SKM-1 treated with dmso at 0.1 percent for 144 hours (cell line): ENCODE measurements around the gene HES2.
"Not testable (repeated sequence)": the region's sequence is repeated elsewhere in the genome, so short reads cannot be mapped to it uniquely, and the experiment has no call there.

Experiments
- DNase-seq: peaks from one replicate; lab custom pipeline; 2025; ENCODE audit not compliant: unreplicated experiment; lab: John Stamatoyannopoulos, UW

The HES2 gene

GRCh38 chr1:6419804-6420453, at the start of gene HES2:
Gene HES2, minus strand, starts transcription at chr1:6419919. Its CDS starts 99 bp downstream, at chr1:6419820.
- no peak for DNase-seq

- DNase-seq = no peak
Measured at GRCh38 chr1:6468729-6469461, 49.2 kb upstream of the HES2 start.

- DNase-seq = no peak
Measured at GRCh38 chr1:6467744-6468688, 48.3 kb upstream of the HES2 start.

GRCh38 chr1:6467224-6467623, 47.5 kb upstream of the HES2 start:
- no peak for DNase-seq

- no peak for DNase-seq
Measured at GRCh38 chr1:6466751-6467150, 47.0 kb upstream of the HES2 start.

GRCh38 chr1:6466023-6466422, 46.3 kb upstream of the HES2 start, which contains the start of gene TNFRSF25:
Gene TNFRSF25, minus strand, starts transcription at chr1:6466173. Its CDS starts 66 bp downstream, at chr1:6466107.
- DNase-seq = no peak

GRCh38 chr1:6465461-6466005, 45.8 kb upstream of the HES2 start:
- no peak for DNase-seq

- DNase-seq = no peak
Measured at GRCh38 chr1:6464915-6465314, 45.2 kb upstream of the HES2 start.

- DNase-seq = no peak
Measured at GRCh38 chr1:6464514-6464836, 44.8 kb upstream of the HES2 start.

- DNase-seq = no peak
Measured at GRCh38 chr1:6463120-6463412, 43.3 kb upstream of the HES2 start.

- DNase-seq = no peak
Measured at GRCh38 chr1:6462412-6463119, 42.8 kb upstream of the HES2 start.

GRCh38 chr1:6461538-6462411, 42.1 kb upstream of the HES2 start:
- no peak for DNase-seq

GRCh38 chr1:6461051-6461530, 41.4 kb upstream of the HES2 start:
- no peak for DNase-seq

- DNase-seq = no peak
Measured at GRCh38 chr1:6460301-6461050, 40.8 kb upstream of the HES2 start.

GRCh38 chr1:6459850-6460265, 40.1 kb upstream of the HES2 start:
- no peak for DNase-seq

GRCh38 chr1:6456800-6457466, 37.2 kb upstream of the HES2 start:
- no peak for DNase-seq

- not testable (repeated sequence) for DNase-seq
Measured at GRCh38 chr1:6455752-6456520, 36.2 kb upstream of the HES2 start.
